HCT116 (cell line): ENCODE results near the gene ERC2. TPM values are rescaled to one million over a fixed set of nuclear protein-coding genes. Genes with fewer than 3 reads are reported as not detected.

ENCODE experiments used
- ATAC-seq: fragments of 200-7000 bp; cut with Tn5 transposase; 2 replicates; pipeline ENCODE4 v1.9.1; 2020; ENCODE audit warnings: mild to moderate bottlenecking, moderate library complexity
- BruUV-seq: library from RNA; stranded (reverse); fragments of 400-500 nt; replicated peaks from 2 replicates; lab custom pipeline; 2021; lab: Mats Ljungman, UMichigan
- CTCF ChIA-PET: fragments of 300-600 bp; sonication (Branson Sonifier 250); formaldehyde crosslinking; loops from one replicate; lab custom pipeline; 2021; ENCODE audit warnings: antibody characterized with exemption; lab: Charles Lee
- POLR2A ChIA-PET: fragments of 300-600, 350-600 bp; sonication (Branson Sonifier 250); formaldehyde crosslinking; loops from one replicate; lab custom pipeline; 2021; ENCODE audit warnings: antibody characterized with exemption; lab: Charles Lee
- RAD21 ChIA-PET, 2 experiments: fragments of 300-600 bp; sonication (Branson Sonifier 250); formaldehyde crosslinking; loops; one replicate each; lab custom pipeline; 2023; ENCODE audit warnings: low total read pairs in 2 of 2; ENCODE audit not compliant: uncharacterized antibody in 2 of 2, unreplicated experiment in 2 of 2, low non-redundant PET in 1 of 2; lab: Charles Lee
- DNase-seq: peaks from one replicate; pipeline ENCODE4 v3.0.0-alpha.2; 2010; ENCODE audit warnings: low read depth, low spot score
- H2AFZ ChIP-seq: fragments of 200-600 bp; shearing (Covaris generic), sonication (generic); 2 replicates; pipeline ENCODE4 v1.6.1; 2017; ENCODE audit warnings: low read depth, mixed run types, mixed read lengths, antibody characterized with exemption, low read length; ENCODE audit not compliant: poor library complexity, severe bottlenecking
- H3K27ac ChIP-seq: 2 replicates; pipeline ENCODE4 v1.5.1; 2012; ENCODE audit warnings: low read depth, low read length
- H3K27me3 ChIP-seq: fragments of 200-600 bp; sonication (generic); 2 replicates; pipeline ENCODE4 v1.6.1; 2016; ENCODE audit warnings: mixed run types, low read length, mixed read lengths; ENCODE audit not compliant: insufficient read depth
- H3K36me3 ChIP-seq, 2 experiments: fragments of 200-500 bp in 1 of 2; fragments of 200-600 bp in 1 of 2; sonication (Bioruptor generic) in 1 of 2; sonication (generic) in 1 of 2; 2 replicates each; pipeline versions ENCODE4 v1.5.1 to v1.6.1; 2014 to 2016; ENCODE audit warnings: low read length in 2 of 2, inconsistent platforms in 1 of 2, mixed read lengths in 1 of 2, mixed run types in 1 of 2; ENCODE audit not compliant: insufficient read depth in 2 of 2, control insufficient read depth in 1 of 2
- H3K4me1 ChIP-seq, 2 experiments: fragments of 200-600 bp in 1 of 2; sonication (generic) in 1 of 2; 2 replicates each; pipeline versions ENCODE4 v1.5.1 to v1.6.1; 2012 to 2017; ENCODE audit warnings: low read length in 2 of 2, inconsistent platforms in 1 of 2, mild to moderate bottlenecking in 1 of 2, mixed read lengths in 1 of 2, mixed run types in 1 of 2, moderate library complexity in 1 of 2; ENCODE audit not compliant: insufficient read depth in 2 of 2, control insufficient read depth in 1 of 2
- H3K4me2 ChIP-seq: fragments of 200-600 bp; sonication (generic); 2 replicates; pipeline ENCODE4 v1.6.1; 2017; ENCODE audit warnings: mixed run types, low read length, mixed read lengths
- H3K4me3 ChIP-seq, 2 experiments: fragments of 200-600 bp in 1 of 2; sonication (generic) in 1 of 2; replicated peaks in 1 of 2; 2 replicates each; pipeline ENCODE4 v1.5.1; 2011 to 2016; ENCODE audit warnings: low read length in 2 of 2, control low read depth in 1 of 2, low read depth in 1 of 2, mild to moderate bottlenecking in 1 of 2, mixed read lengths in 1 of 2, mixed run types in 1 of 2
- H3K79me2 ChIP-seq: fragments of 200-600 bp; sonication (generic); 2 replicates; pipeline ENCODE4 v1.6.1; 2017; ENCODE audit warnings: mild to moderate bottlenecking, mixed run types, low read length, moderate library complexity, mixed read lengths; ENCODE audit not compliant: insufficient read depth
- H3K9ac ChIP-seq: fragments of 200-600 bp; sonication (generic); 2 replicates; pipeline ENCODE4 v1.6.1; 2016; ENCODE audit warnings: low read length, mixed read lengths
- H3K9me2 ChIP-seq: fragments of 200-600 bp; sonication (generic), shearing (Covaris generic); 2 replicates; pipeline ENCODE4 v1.6.1; 2017; ENCODE audit warnings: mixed run types, mild to moderate bottlenecking, moderate library complexity; ENCODE audit not compliant: insufficient read depth
- H3K9me3 ChIP-seq, 2 experiments: fragments of 200-500 bp in 1 of 2; fragments of 200-600 bp in 1 of 2; sonication (Bioruptor generic) in 1 of 2; sonication (generic) in 1 of 2; 2 replicates each; pipeline ENCODE4 v1.6.1; 2014 to 2017; ENCODE audit warnings: low read length in 2 of 2, mixed read lengths in 2 of 2, inconsistent platforms in 1 of 2, low read depth in 1 of 2, mild to moderate bottlenecking in 1 of 2, mixed run types in 1 of 2, moderate library complexity in 1 of 2; ENCODE audit not compliant: control insufficient read depth in 1 of 2, insufficient read depth in 1 of 2
- H4K20me1 ChIP-seq: fragments of 200-600 bp; sonication (generic), shearing (Covaris generic); 2 replicates; pipeline ENCODE4 v1.6.1; 2017; ENCODE audit warnings: mixed run types, mild to moderate bottlenecking, moderate library complexity; ENCODE audit not compliant: insufficient read depth
- ATF3 ChIP-seq: IDR thresholded peaks from 2 replicates; pipeline ENCODE4 v1.6.1; 2012
- CEBPB ChIP-seq: IDR thresholded peaks from 2 replicates; pipeline ENCODE4 v1.6.1; 2012; ENCODE audit warnings: low read depth
- CTCF ChIP-seq, 3 experiments: fragments of 200-600 bp in 1 of 3; sonication (generic) in 1 of 3; IDR thresholded peaks in 2 of 3; conservative IDR thresholded peaks in 1 of 3; 2 replicates each; pipeline ENCODE4 v1.5.1; 2012 to 2017; ENCODE audit warnings: low read depth in 2 of 3, low read length in 2 of 3, antibody characterized with exemption in 1 of 3, borderline replicate concordance in 1 of 3, control low read depth in 1 of 3, mild to moderate bottlenecking in 1 of 3, mixed read lengths in 1 of 3, mixed run types in 1 of 3, moderate library complexity in 1 of 3; ENCODE audit not compliant: insufficient read depth in 1 of 3
- EZH2 ChIP-seq: fragments of 200-600 bp; sonication (generic); IDR thresholded peaks from 2 replicates; pipeline ENCODE4 v1.6.1; 2017; ENCODE audit warnings: antibody characterized with exemption, mixed run types
- FOSL1 ChIP-seq: IDR thresholded peaks from 2 replicates; pipeline ENCODE4 v1.6.1; 2012; ENCODE audit warnings: low read depth
- JUND ChIP-seq: IDR thresholded peaks from 2 replicates; pipeline ENCODE4 v1.6.1; 2012
- MAX ChIP-seq: IDR thresholded peaks from 2 replicates; pipeline ENCODE4 v1.6.1; 2012
- POLR2A ChIP-seq: IDR thresholded peaks from 2 replicates; pipeline ENCODE4 v1.7.0; 2011; ENCODE audit warnings: borderline replicate concordance; ENCODE audit not compliant: insufficient read depth, insufficient read length; ENCODE audit errors: extremely low read depth
- POLR2AphosphoS5 ChIP-seq: IDR thresholded peaks from 2 replicates; pipeline ENCODE4 v1.6.1; 2011; ENCODE audit warnings: mild to moderate bottlenecking, low read depth, low read length, moderate library complexity
- REST ChIP-seq: IDR thresholded peaks from 2 replicates; pipeline ENCODE4 v1.6.1; 2012; ENCODE audit warnings: low read depth
- SIN3A ChIP-seq: IDR thresholded peaks from 2 replicates; pipeline ENCODE4 v1.6.1; 2012; ENCODE audit warnings: low read depth
- TCF7L2 ChIP-seq: IDR thresholded peaks from 2 replicates; pipeline ENCODE4 v1.7.0; 2011; ENCODE audit warnings: borderline replicate concordance, inconsistent platforms; ENCODE audit not compliant: insufficient read depth, insufficient read length; ENCODE audit errors: extremely low read depth
- YY1 ChIP-seq: IDR thresholded peaks from 2 replicates; pipeline ENCODE4 v1.6.1; 2011; ENCODE audit warnings: low read length, low read depth, moderate library complexity, mild to moderate bottlenecking; ENCODE audit not compliant: insufficient replicate concordance; ENCODE audit errors: extremely low read depth
- ZFX ChIP-seq: fragments of 450-650 bp; IDR thresholded peaks from 2 replicates; pipeline ENCODE4 v1.6.1; 2017
- ZNF274 ChIP-seq: fragments of 200-500 bp; sonication (Bioruptor generic); IDR thresholded peaks from 2 replicates; pipeline ENCODE4 v1.6.1; 2014; ENCODE audit warnings: mild to moderate bottlenecking, low read depth, low read length, inconsistent platforms
- intact Hi-C: fragments of 100-400 bp; cut with micrococcal nuclease; formaldehyde crosslinking; loops from 2 replicates; pipeline ENCODE4 v1.10.0; 2022
- total RNA-seq: library from RNA; stranded (reverse); gene quantifications from one replicate; pipeline ENCODE4 v1.2.1, GENCODE V29; 2021; ENCODE audit not compliant: unreplicated experiment

The ERC2 gene
- total RNA-seq, 1 experiment from 2014 or later, result not detected

GRCh38 chr3:55678546-55679216, 789.6 kb downstream of the ERC2 start:
- ATAC-seq (no peak), DNase-seq (no peak)
- Histone ChIP-seq H3K27ac (no peak overlapping the region), H4K20me1 (no peaks in the 10 kb centered on the region), H3K9me2 (no peaks in the 10 kb centered on the region), H3K4me1 (no peaks in the 10 kb centered on the region), H3K4me3 (no peak overlapping the region), H2AFZ (no peak overlapping the region), H3K4me2 (no peak overlapping the region), H3K27me3 (no peaks in the 10 kb centered on the region), H3K79me2 (no peaks in the 10 kb centered on the region), H3K9me3 (peaks cover 0 to 5% of the 10 kb centered on the region in 2 experiments; a peak in 2 of 4 replicates), H3K36me3 (no peaks in the 10 kb centered on the region), H3K9ac (no peak overlapping the region)
- ChIA-PET POLR2A (no interaction called here), RAD21 (no interaction called here), CTCF (no interaction called here)
- intact Hi-C loops, result no loop called here
- TF ChIP-seq POLR2AphosphoS5 (no peak), YY1 (no peak), REST (no peak), EZH2 (no peak), MAX (no peak), CTCF (IDR thresholded peaks at IDR 0.05 in 2 of 3, conservative IDR thresholded peaks at IDR 0.05 in 1 of 3; ENCODE audit: borderline replicate concordance in 1 of 3, insufficient read depth in 1 of 3, low read depth in 2 of 3, low read length in 2 of 3) (no peak), ZFX (no peak), TCF7L2 (no peak), ATF3 (no peak), FOSL1 (no peak), JUND (no peak), CEBPB (no peak), ZNF274 (no peak), POLR2A (no peak), SIN3A (no peak)
- BruUV-seq, result no TSS peak
